Astrocyte (in vitro differentiated cells and primary cell): ENCODE results near the gene APOA4. TPM values are rescaled to one million over a fixed set of nuclear protein-coding genes. Genes with fewer than 3 reads are reported as not detected.
"Not testable (repeated sequence)": the region's sequence is repeated elsewhere in the genome, so short reads cannot be mapped to it uniquely, and the experiment has no call there.

ENCODE experiments used
- DNase-seq: peaks from one replicate; pipeline ENCODE4 v3.0.0-alpha.2; 2010; ENCODE audit warnings: low read depth
- FAIRE-seq: peaks from 2 replicates; lab custom pipeline; 2011; peaks lifted over from hg19 to GRCh38; lab: Jason Lieb, UNC
- H2AFZ ChIP-seq: 2 replicates; pipeline ENCODE4 v1.6.0; 2012; ENCODE audit warnings: low read depth, low read length, inconsistent platforms
- H3K27ac ChIP-seq: 2 replicates; pipeline ENCODE4 v1.5.1; 2011; ENCODE audit warnings: low read depth, low read length, inconsistent platforms
- H3K27me3 ChIP-seq: 2 replicates; pipeline ENCODE4 v1.6.0; 2011; ENCODE audit warnings: low read length, inconsistent platforms; ENCODE audit not compliant: insufficient read depth
- H3K36me3 ChIP-seq: 2 replicates; pipeline ENCODE4 v1.5.1; 2011; ENCODE audit warnings: low read length, inconsistent platforms; ENCODE audit not compliant: insufficient read depth
- H3K4me1 ChIP-seq: 2 replicates; pipeline ENCODE4 v1.5.1; 2011; ENCODE audit warnings: low read length, inconsistent platforms; ENCODE audit not compliant: insufficient read depth
- H3K4me2 ChIP-seq: 2 replicates; pipeline ENCODE4 v1.6.0; 2012; ENCODE audit warnings: low read length, inconsistent platforms
- H3K4me3 ChIP-seq: 2 replicates; pipeline ENCODE4 v1.5.1; 2011; ENCODE audit warnings: low read depth, mild to moderate bottlenecking, low read length, inconsistent platforms; ENCODE audit not compliant: insufficient read depth
- H3K79me2 ChIP-seq: 2 replicates; pipeline ENCODE4 v1.6.0; 2012; ENCODE audit warnings: mild to moderate bottlenecking, low read length, inconsistent platforms; ENCODE audit not compliant: insufficient read depth
- H3K9ac ChIP-seq: 2 replicates; pipeline ENCODE4 v1.6.0; 2012; ENCODE audit warnings: mild to moderate bottlenecking, low read length, inconsistent platforms
- H3K9me3 ChIP-seq: 2 replicates; pipeline ENCODE4 v1.5.1; 2012; ENCODE audit warnings: low read depth, mild to moderate bottlenecking, low read length, inconsistent platforms; ENCODE audit not compliant: insufficient read depth
- H4K20me1 ChIP-seq: 2 replicates; pipeline ENCODE4 v1.6.0; 2012; ENCODE audit warnings: low read length, inconsistent platforms; ENCODE audit not compliant: insufficient read depth
- H3K27ac Mint-ChIP-seq: one replicate; pipeline ENCODE4 v1.8.0; 2021; ENCODE audit warnings: mild to moderate bottlenecking, mixed read lengths; ENCODE audit not compliant: unreplicated experiment
- H3K27me3 Mint-ChIP-seq: one replicate; pipeline ENCODE4 v1.8.0; 2021; ENCODE audit warnings: low read depth, mixed read lengths; ENCODE audit not compliant: unreplicated experiment
- H3K36me3 Mint-ChIP-seq: one replicate; pipeline ENCODE4 v1.8.0; 2021; ENCODE audit warnings: low read depth, mixed read lengths; ENCODE audit not compliant: unreplicated experiment
- H3K4me1 Mint-ChIP-seq: one replicate; pipeline ENCODE4 v1.8.0; 2021; ENCODE audit warnings: low read depth, mixed read lengths; ENCODE audit not compliant: unreplicated experiment
- H3K4me3 Mint-ChIP-seq: one replicate; pipeline ENCODE4 v1.8.0; 2021; ENCODE audit warnings: mild to moderate bottlenecking, moderate library complexity, mixed read lengths; ENCODE audit not compliant: unreplicated experiment
- H3K9me3 Mint-ChIP-seq: one replicate; pipeline ENCODE4 v1.8.0; 2021; ENCODE audit warnings: mild to moderate bottlenecking, mixed read lengths; ENCODE audit not compliant: unreplicated experiment
- CTCF ChIP-seq: IDR thresholded peaks from 2 replicates; pipeline ENCODE4 v1.5.1; 2011; ENCODE audit warnings: low read depth, mild to moderate bottlenecking, inconsistent platforms, low read length, moderate library complexity; ENCODE audit not compliant: insufficient read depth
- EZH2 ChIP-seq: IDR thresholded peaks from 2 replicates; pipeline ENCODE4 v1.6.1; 2012; ENCODE audit warnings: mild to moderate bottlenecking, low read length, inconsistent platforms; ENCODE audit not compliant: insufficient read depth
- total RNA-seq: library from RNA; stranded (reverse); gene quantifications from 2 replicates; pipeline ENCODE4 v1.2.1, GENCODE V29; 2021

The APOA4 gene
- total RNA-seq, 1 donor from 2014 or later = not detected

DNA sequence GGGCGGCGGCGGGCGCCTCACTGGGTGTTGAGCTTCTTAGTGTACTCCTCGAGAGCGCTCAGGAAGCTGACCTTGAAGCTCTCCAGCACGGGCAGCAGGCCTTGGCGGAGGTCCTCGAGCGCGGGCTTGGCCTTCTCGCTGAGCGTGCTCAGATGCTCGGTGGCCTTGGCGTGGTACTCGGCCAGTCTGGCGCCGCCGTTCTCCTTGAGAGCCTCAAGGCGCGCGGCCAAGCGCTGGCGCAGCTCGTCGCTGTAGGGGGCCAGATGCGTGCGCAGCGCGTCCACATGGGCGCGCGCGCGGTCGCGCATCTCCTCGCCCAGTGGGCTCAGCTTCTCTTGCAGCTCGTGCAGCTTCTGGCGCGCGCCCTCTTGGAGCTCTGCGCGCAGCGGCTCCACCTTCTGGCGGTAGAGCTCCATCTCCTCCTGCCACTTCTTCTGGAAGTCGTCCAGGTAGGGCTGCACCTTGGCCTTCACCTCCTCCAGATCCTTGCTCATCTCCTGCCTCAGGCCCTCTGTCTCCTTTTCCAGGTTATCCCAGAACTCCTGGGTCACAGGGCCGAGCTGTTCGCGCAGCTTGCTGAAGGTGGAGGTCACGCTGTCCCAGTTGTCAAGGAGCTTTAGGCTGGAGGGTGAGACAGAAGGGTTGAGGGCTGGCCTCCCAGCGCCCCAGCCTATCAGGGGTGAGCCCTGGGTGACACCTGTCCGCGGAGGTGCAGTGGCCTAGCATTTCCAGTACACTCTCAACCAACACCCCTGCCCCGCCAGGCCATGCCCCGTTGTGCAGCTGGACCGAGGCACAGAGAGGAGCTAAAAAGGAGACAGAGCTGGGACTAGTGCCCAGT is 12.9 kb upstream of the APOA4 start:
- H3K4me2 ChIP-seq = peak overlapping the region; percentile 84

DNA sequence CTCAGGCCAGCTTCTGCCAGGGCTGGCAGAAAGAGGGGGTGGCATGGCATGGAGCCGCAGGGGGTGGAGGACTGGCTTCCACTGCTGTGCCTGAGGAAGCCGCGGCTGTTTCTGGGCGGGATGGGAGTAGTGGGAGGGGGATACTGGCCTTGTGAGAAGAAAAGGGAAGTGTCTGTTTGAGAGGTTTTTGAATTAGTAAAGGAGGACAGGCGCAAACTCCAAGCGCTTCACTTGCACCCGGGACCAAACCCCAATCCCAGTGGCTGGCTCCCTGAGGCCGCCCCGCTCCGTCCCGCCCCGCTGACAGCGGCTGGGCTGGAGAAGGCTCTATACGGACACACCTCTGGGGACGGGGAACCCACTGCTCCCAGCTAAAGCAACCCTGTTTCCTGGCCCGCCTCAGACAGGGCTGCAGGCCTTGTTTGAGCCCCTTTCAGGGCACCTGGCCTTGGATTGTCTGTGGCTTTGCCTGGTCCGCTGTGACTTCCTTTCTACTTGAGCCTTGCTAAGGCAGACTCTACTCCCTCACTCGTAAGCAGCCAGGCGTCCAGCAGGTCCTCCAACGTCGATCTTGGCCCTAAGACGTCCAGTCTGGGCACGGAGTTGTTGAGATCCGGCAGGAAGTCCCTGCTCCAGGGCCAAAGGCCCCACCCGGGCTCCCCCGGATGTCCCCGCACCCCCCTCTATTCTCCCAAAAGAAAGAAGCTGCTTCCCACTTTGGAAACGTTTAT is 12.1 kb upstream of the APOA4 start:
- Histone ChIP-seq H3K79me2 (no peaks in the 10 kb centered on the region), H3K27ac (peak overlapping the region; percentile 14), H3K27me3 (no peaks in the 10 kb centered on the region), H3K4me2 (peak overlapping the region; percentile 84), H4K20me1 (no peaks in the 10 kb centered on the region), H2AFZ (peak overlapping the region; percentile 87), H3K4me1 (peaks cover 7% of the 10 kb centered on the region), H3K9ac (peak overlapping the region; percentile 47), H3K9me3 (no peaks in the 10 kb centered on the region), H3K36me3 (no peaks in the 10 kb centered on the region), H3K4me3 (peak overlapping the region; percentile 29)
- FAIRE-seq (no peak), DNase-seq (no peak)
- Mint-ChIP-seq H3K9me3 (no peaks in the 10 kb centered on the region), H3K4me3 (no peak overlapping the region), H3K36me3 (no peaks in the 10 kb centered on the region), H3K27me3 (peaks cover 27% of the 10 kb centered on the region), H3K4me1 (peaks cover 11% of the 10 kb centered on the region), H3K27ac (peak overlapping the region; percentile 41)
- TF ChIP-seq EZH2 = no peak
- TF ChIP-seq CTCF = no peak

More for the DNA sequence above, 12.9 kb upstream of the APOA4 start:
- peak overlapping the region; percentile 14 for H3K27ac ChIP-seq
- Mint-ChIP-seq H3K36me3 (no peaks in the 10 kb centered on the region), H3K4me3 (no peak overlapping the region), H3K4me1 (peaks cover 11% of the 10 kb centered on the region), H3K27ac (no peak overlapping the region), H3K9me3 (no peaks in the 10 kb centered on the region), H3K27me3 (peaks cover 27% of the 10 kb centered on the region)
- FAIRE-seq = peak; percentile 41
- H3K9me3 ChIP-seq = no peaks in the 10 kb centered on the region
- peaks cover 7% of the 10 kb centered on the region for H3K4me1 ChIP-seq
- peak overlapping the region; percentile 47 for H3K9ac ChIP-seq
- TF ChIP-seq EZH2 (no peak), CTCF (peak; percentile 28)
- H4K20me1 ChIP-seq = no peaks in the 10 kb centered on the region
- H3K79me2 ChIP-seq = no peaks in the 10 kb centered on the region
- peak; percentile 86 for DNase-seq
- H3K27me3 ChIP-seq = no peaks in the 10 kb centered on the region
- peak overlapping the region; percentile 29 for H3K4me3 ChIP-seq
- H3K36me3 ChIP-seq = no peaks in the 10 kb centered on the region
- peak overlapping the region; percentile 87 for H2AFZ ChIP-seq

DNA sequence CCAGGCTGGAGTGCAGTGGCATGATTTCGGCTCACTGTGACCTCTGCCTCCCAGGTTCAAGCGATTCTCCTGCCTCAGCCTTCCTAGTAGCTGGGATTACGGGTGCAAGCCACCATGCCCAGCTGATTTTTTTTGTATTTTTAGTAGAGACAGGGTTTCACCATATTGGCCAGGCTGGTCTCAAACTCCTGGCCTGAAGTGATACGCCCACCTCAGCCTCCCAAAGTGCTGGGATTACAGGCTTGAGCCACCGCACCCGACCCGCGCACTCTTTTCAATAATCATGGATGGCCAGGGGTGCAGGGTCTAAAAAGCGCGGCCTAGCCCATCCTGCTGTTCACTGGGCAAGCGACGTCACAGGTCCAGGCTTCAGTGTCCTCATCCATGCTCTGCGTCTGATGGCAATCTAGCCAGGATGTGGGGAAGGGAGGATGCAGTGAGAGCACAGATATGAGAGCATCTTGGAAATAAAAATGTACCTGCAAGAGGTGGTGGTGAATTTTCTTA is 11.5 kb upstream of the APOA4 start:
- H3K4me3 ChIP-seq, FAIRE-seq, H3K27me3 ChIP-seq, DNase-seq, H3K9ac ChIP-seq, H3K9me3 ChIP-seq, H3K4me3 Mint-ChIP-seq, H3K4me1 ChIP-seq, H3K4me2 ChIP-seq, H4K20me1 ChIP-seq, H2AFZ ChIP-seq, H3K27ac ChIP-seq, H3K79me2 ChIP-seq, H3K9me3 Mint-ChIP-seq, H3K36me3 ChIP-seq, H3K36me3 Mint-ChIP-seq, H3K27ac Mint-ChIP-seq: not testable (repeated sequence)
- Mint-ChIP-seq H3K4me1 (peaks cover 11% of the 10 kb centered on the region), H3K27me3 (peaks cover 27% of the 10 kb centered on the region)
